Astrocyte of the cerebellum (primary cell): Measurements from ENCODE around the gene DDX55.
"Not testable (repeated sequence)": the region's sequence is repeated elsewhere in the genome, so short reads cannot be mapped to it uniquely, and the experiment has no call there.

Experiments used
- DNase-seq: peaks from one replicate; pipeline ENCODE4 v3.0.0-alpha.2; 2011; ENCODE audit warnings: low read depth
- H3K4me3 ChIP-seq: 2 replicates; pipeline ENCODE4 v1.5.1; 2011; ENCODE audit warnings: mild to moderate bottlenecking, low read depth, low read length, moderate library complexity
- CTCF ChIP-seq: IDR thresholded peaks from 2 replicates; pipeline ENCODE4 v1.5.1; 2012; ENCODE audit warnings: low read length, low read depth, moderate library complexity, mild to moderate bottlenecking; ENCODE audit errors: missing control alignments
- in situ Hi-C: cut with HindIII; loops from 2 replicates; pipeline ENCODE4 v1.10.0; 2017; ENCODE audit warnings: low sequenced_read_pairs

DDX55 gene

GRCh38 chr12:123576611-123577010 is 25.3 kb upstream of the DDX55 start:
- in situ Hi-C loops, result no loop called here
- no peak for DNase-seq

GRCh38 chr12:123578243-123578642 is 23.7 kb upstream of the DDX55 start:
- no peak for DNase-seq
- in situ Hi-C loops, result no loop called here
- H3K4me3 ChIP-seq, result no peak overlapping the region
- no peak for TF ChIP-seq CTCF

More at GRCh38 chr12:123576611-123577010, 25.3 kb upstream of the DDX55 start:
- TF ChIP-seq CTCF, result no peak
- no peak overlapping the region for H3K4me3 ChIP-seq

- DNase-seq, H3K4me3 ChIP-seq, in situ Hi-C loops: not testable (repeated sequence)
Measured at GRCh38 chr12:123578829-123579228, 23.1 kb upstream of the DDX55 start.

GRCh38 chr12:123580772-123581171 is 21.1 kb upstream of the DDX55 start:
- in situ Hi-C loops, result no loop called here
- no peak for DNase-seq
- TF ChIP-seq CTCF, result no peak
- H3K4me3 ChIP-seq, result no peak overlapping the region

- no peak for DNase-seq
- in situ Hi-C loops, result loop anchor here (10.0 kb wide), 1 partner anchor 107 kb away; no protein-coding TSS in a partner anchor
- TF ChIP-seq CTCF, result no peak
- H3K4me3 ChIP-seq, result no peak overlapping the region
Measured at GRCh38 chr12:123591702-123592481, 10.0 kb upstream of the DDX55 start.

- no peak for TF ChIP-seq CTCF
- in situ Hi-C loops, result loop anchor here (10.0 kb wide), 1 partner anchor 111 kb away; no protein-coding TSS in a partner anchor
- no peak for DNase-seq
- H3K4me3 ChIP-seq, result no peak overlapping the region
Measured at GRCh38 chr12:123595729-123596128, 6.2 kb upstream of the DDX55 start.

- in situ Hi-C loops, result loop anchor here (10.0 kb wide), 1 partner anchor 112 kb away; no protein-coding TSS in a partner anchor
- no peak for TF ChIP-seq CTCF
- no peak for DNase-seq
- no peak overlapping the region for H3K4me3 ChIP-seq
Measured at GRCh38 chr12:123597100-123597499, 4.8 kb upstream of the DDX55 start.
